GDM1 (cell line): Measurements from ENCODE around the gene RGS3.
"Not testable (repeated sequence)": the region's sequence is repeated elsewhere in the genome, so short reads cannot be mapped to it uniquely, and the experiment has no call there.

Source experiments
- DNase-seq: peaks from one replicate; lab custom pipeline; 2025; lab: John Stamatoyannopoulos, UW

RGS3 gene

DNA sequence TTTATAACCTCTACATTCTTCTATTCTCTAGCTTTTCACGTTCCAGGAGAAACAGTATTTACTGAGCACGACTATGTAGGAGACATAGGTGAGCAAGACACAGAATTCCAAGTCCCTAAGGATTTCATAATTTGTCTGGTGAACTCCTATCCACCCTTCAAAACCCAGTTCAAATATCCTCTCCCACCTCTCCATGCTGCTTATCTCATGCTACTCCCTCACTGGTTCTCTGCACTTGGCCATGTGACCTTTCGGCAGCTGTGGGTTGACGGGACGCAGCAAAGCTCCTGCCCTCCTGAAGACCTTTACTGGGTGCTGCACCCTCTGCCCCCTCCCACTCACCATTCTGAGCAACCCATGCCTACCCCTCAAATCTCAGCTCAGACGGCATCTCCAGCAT is 173.2 kb downstream of the RGS3 start:
- DNase-seq, result no peak

DNA sequence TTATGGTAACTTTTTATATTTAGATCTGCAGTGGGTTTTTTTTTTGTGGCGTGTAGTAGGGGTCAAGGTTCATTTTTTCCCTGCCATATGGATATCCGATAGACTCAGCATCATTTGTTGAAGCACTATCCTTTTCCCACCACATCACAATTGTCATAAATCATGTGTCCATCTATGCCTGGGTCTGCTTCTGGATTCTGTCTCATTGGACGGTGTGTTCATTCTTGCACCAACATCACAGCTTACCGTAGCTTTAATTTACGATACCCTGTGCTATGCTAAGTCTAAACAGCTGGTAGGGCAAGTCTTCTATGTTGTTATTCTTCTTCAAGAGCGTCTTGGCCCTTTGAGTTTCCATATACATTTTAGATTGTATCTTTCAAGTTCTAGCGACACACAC is 175.0 kb downstream of the RGS3 start:
- no peak for DNase-seq

DNA sequence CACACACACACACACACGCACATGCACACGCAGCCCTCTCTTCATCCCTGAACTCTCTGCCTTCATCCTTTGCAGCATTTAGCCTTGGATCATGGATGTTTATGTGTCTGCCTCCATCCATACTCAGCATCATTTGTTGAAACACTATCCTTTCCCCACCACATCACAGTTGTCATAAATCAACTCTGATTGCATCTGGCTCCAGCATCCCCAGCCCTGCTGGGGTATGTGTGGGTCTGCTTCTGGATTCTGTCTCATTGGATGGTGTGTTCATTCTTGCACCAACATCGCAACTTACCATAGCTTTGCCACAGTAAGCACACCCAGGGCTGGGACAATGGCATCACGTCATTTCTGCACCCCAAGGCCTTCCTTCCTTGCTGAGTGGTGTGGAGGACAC is 175.4 kb downstream of the RGS3 start:
- no peak for DNase-seq

DNA sequence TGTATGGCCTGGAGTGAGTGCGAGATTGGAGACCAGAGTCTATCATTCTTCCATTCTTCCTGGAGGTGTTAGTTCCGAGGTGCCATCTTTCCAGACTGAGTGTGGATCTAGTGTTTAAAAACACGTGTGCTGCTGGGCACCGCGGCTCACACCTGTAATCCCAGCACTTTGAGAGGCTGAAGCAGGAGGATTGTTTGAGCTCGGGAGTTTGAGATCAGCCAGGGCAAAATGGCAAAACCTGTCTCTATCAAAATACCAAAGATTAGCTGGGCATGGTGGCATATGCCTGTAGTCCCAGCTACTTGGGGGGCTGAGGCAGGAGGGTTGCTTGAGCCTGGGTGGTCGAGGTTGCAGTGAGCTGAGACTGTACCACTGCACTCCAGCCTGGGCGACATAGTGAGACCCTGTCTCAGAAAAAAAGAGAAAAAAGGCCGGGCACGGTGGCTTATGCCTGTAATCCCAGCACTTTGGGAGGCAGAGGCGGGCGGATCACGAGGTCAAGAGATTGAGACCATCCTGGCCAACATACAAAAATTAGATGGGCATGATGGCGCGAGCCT is 176.0 kb downstream of the RGS3 start:
- not testable (repeated sequence) for DNase-seq

DNA sequence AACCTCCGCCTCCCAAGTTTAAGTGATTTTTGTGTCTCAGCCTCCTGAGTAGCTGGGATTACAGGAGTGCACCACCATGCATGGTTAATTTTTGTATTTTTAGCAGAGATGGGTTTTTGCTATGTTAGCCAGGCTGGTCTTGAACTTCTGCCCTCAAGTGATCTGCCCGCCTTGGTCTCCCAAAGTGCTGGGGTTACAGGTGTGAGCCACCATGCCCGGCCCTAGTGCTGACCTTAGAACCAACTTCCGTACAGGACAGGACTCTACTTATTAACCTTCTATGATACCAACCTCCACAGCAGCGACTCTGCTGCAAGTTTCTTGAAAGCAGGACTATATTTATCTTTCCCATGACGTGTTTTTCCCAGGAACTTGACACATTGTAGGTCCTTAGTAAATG is 176.9 kb downstream of the RGS3 start:
- DNase-seq, result no peak

DNA sequence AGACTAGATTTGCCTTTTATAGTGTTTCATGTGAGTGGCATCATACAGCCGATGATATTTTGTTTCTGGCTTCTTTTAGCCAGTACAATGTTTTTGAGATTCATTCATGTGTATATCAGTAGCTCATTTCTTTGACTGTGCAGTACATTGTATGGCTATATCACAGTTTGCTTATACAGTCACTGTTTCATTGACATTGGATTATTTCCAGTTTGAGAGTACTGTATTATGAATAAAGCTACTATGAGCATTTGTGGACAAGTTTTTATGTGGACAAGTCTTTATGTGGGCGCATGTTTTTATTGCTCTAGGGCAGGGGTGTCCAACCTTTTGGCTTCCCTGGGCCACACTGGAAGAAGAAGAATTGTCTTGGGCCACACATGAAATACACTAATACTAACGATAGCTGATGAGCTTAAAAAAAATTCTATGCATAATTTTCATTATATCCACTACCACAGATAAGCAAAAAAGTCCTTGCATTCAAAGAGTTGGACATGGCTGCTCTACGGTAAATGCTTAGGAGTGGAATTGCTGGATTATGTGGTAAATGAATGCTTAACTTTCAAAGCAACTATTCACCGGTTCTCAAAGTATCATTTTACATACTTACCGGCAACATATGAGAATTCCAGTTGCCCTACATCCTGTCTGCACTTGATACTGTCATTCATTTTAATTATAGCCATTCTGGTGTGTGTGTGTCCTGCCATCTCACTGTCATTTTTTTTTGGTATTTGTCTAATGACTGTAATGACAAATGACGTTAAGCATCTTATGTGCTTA is 177.8 kb downstream of the RGS3 start:
- no peak for DNase-seq

DNA sequence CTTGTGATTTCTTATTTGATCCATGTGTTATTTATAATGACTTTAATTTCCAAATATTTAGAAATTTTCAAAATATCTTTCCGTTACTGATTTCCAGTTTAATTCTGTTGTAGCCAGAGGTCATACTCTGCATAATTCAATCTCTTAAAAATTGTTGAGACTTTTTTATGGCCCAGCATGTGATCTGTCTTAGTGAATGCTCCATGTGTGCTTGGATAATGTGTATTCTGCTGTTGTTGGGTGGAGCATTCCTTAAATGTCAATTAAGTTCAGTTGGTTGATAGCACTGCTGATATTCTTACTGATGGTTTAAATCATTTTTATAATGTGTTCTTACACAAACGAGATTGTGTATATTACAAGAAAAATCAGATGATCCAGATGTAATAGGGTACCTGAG is 180.8 kb downstream of the RGS3 start:
- DNase-seq, result no peak

DNA sequence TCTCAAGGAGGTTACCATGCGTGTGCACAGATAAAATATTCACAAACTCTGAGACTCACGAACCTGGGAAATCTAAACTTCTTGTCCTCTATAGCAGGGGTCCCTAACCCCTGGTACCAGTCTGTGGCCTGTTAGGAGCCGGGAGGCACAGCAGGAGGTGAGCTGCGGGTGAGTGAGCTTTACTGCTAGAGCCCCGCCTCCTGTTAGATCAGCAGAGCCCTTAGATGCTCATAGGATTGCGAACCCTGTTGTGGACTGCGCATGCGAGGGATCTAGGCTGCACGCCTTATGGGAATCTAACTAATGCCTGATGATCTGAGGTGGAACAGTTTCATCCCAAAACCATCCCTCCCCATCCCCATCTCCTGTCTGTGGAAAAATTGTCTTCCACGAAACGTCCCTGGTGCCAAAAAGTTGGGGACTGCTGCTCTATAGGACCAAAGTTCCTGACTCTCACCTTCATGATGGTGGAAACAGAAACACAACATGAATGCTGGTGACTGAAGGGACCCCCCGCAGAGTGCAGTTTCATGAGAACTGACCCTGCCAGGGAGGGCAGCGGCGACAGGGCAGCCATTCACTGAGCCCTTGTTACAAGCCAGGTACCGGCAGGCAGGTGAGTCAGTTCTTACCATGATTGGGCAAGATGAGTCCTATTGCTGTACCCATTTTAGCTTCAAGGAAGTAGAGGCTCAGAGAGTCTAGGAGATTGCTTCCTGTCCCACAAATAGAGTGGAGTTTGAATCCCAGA is 181.9 kb downstream of the RGS3 start:
- no peak for DNase-seq

DNA sequence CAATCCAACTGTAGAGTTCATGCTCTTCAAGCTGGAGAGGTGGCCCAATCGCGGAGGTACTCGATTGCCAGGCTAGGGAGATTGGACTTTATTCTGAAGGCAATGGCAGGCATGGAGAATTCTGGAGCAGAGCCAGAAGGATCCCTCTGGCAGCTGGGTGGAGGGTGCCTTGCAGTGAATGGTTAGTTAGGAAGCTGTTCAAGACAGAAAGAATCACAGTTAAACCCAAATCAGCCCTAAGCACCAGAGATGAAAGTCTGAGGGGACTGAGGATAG is 182.4 kb downstream of the RGS3 start:
- no peak for DNase-seq

DNA sequence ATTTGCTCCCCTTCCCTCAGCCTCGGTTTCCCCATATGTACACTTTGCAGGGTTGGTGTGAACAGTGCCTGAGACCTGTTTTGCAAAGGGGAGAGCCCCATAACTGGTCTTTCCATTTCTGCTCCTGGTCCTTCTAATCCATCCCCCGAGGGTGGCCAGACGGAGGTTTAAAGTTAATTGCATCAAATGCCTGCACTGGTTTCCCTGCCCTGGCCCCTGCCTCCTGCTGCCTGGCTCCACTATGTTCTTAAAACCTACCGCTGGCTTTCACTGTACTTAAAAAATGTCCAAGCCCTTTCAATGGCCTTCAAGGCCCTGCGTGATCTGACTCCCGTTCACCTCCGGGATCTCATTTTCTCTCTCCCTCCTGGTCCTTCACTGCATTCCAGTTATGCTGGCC is 183.0 kb downstream of the RGS3 start:
- no peak for DNase-seq
